Liver (tissue), 9 donors: Measurements from ENCODE around the gene VEPH1. TPM values are rescaled to one million over a fixed set of nuclear protein-coding genes. Genes with fewer than 3 reads are reported as not detected.

Experiments used
- DNase-seq: peaks from one replicate; pipeline ENCODE4 v3.0.0-alpha.2; 2017; ENCODE audit warnings: low spot score
- H3K27ac ChIP-seq, 2 donors: one replicate each; pipeline ENCODE4 v1.7.0; 2013; ENCODE audit warnings: inconsistent platforms in 2 of 2, low read length in 2 of 2, control low read depth in 1 of 2, low read depth in 1 of 2, mild to moderate bottlenecking in 1 of 2
- H3K27me3 ChIP-seq, 4 donors: one replicate each; pipeline versions ENCODE4 v1.6.1 to v1.7.0; 2013; ENCODE audit warnings: low read length in 3 of 4, inconsistent platforms in 1 of 4, mild to moderate bottlenecking in 1 of 4, moderate library complexity in 1 of 4; ENCODE audit not compliant: control insufficient read depth in 4 of 4, insufficient read depth in 4 of 4
- H3K36me3 ChIP-seq, 4 donors: one replicate each; pipeline versions ENCODE4 v1.6.1 to v1.7.0; 2013; ENCODE audit warnings: low read length in 3 of 4, mild to moderate bottlenecking in 3 of 4, low read depth in 1 of 4, moderate library complexity in 1 of 4; ENCODE audit not compliant: control insufficient read depth in 4 of 4, insufficient read depth in 3 of 4
- H3K4me1 ChIP-seq, 4 donors: one replicate each; pipeline versions ENCODE4 v1.6.1 to v1.7.0; 2013; ENCODE audit warnings: low read length in 3 of 4, mild to moderate bottlenecking in 3 of 4, moderate library complexity in 1 of 4; ENCODE audit not compliant: control insufficient read depth in 4 of 4, insufficient read depth in 4 of 4
- H3K4me3 ChIP-seq, 3 donors: one replicate each; pipeline versions ENCODE4 v1.6.1 to v1.7.0; 2013; ENCODE audit warnings: low read length in 3 of 3, control low read depth in 1 of 3, low read depth in 1 of 3, mild to moderate bottlenecking in 1 of 3
- H3K9ac ChIP-seq, 2 donors: one replicate each; pipeline ENCODE4 v1.7.0; 2013; ENCODE audit warnings: low read length in 2 of 2, mild to moderate bottlenecking in 2 of 2, moderate library complexity in 2 of 2, control low read depth in 1 of 2, low read depth in 1 of 2
- H3K9me3 ChIP-seq, 4 donors: one replicate each; pipeline versions ENCODE4 v1.6.1 to v1.7.0; 2013; ENCODE audit warnings: low read length in 3 of 4; ENCODE audit not compliant: control insufficient read depth in 4 of 4
- EGR1 ChIP-seq, 2 donors: IDR thresholded peaks; 2 replicates each; pipeline ENCODE4 v1.6.1; 2016 to 2018; ENCODE audit warnings: antibody characterized with exemption in 2 of 2, low read depth in 2 of 2
- HNF4A ChIP-seq, 2 donors: conservative IDR thresholded peaks; 2 replicates each; pipeline ENCODE4 v1.6.1; 2016; ENCODE audit warnings: antibody characterized with exemption in 2 of 2, mild to moderate bottlenecking in 2 of 2
- JUND ChIP-seq, 2 donors: IDR thresholded peaks; 2 replicates each; pipeline ENCODE4 v1.6.1; 2016; ENCODE audit warnings: antibody characterized with exemption in 2 of 2
- NR2F2 ChIP-seq: IDR thresholded peaks from 2 replicates; pipeline ENCODE4 v1.6.1; 2016; ENCODE audit warnings: antibody characterized with exemption
- RAD21 ChIP-seq, 2 donors: IDR thresholded peaks; 2 replicates each; pipeline ENCODE4 v1.6.1; 2016; ENCODE audit warnings: antibody characterized with exemption in 2 of 2, mild to moderate bottlenecking in 2 of 2
- RXRA ChIP-seq, 2 donors: IDR thresholded peaks; 2 replicates each; pipeline ENCODE4 v1.6.1; 2017 to 2018; ENCODE audit warnings: antibody characterized with exemption in 2 of 2, mild to moderate bottlenecking in 1 of 2
- YY1 ChIP-seq: IDR thresholded peaks from 2 replicates; pipeline ENCODE4 v1.6.1; 2016; ENCODE audit warnings: antibody characterized with exemption, mild to moderate bottlenecking
- WGBS: extraction: QIAGEN DNeasy Blood & Tissue Kit; methylation state at CpG from one replicate; pipeline ENCODE4 v1.1.7; 2013; 5-methylcytosine and 5-hydroxymethylcytosine counted together
- polyA plus RNA-seq, 2 donors: library from polyadenylated mRNA; stranded (reverse) in 1 of 2; unstranded in 1 of 2; fragments of 200-250 nt in 1 of 2; fragments of >200 nt in 1 of 2; fragmentation: Nextera tagmentation in 1 of 2; extraction: Ambion mirVana in 1 of 2; gene quantifications; one replicate each; pipeline versions ENCODE4 v1.2.1 to v1.2.3, GENCODE V29; 2013 to 2015
- total RNA-seq, 2 donors: library from RNA; depleted of rRNA; stranded (reverse); fragments of >200 nt; gene quantifications; one replicate each; pipeline ENCODE4 v1.2.3, GENCODE V29; 2014
- TF ChIP-seq, protein P1 (sequence below): IDR thresholded peaks from 2 replicates; pipeline ENCODE4 v1.6.1; 2016; ENCODE audit warnings: antibody characterized with exemption
- TF ChIP-seq, protein P2 (sequence below): IDR thresholded peaks from 2 replicates; pipeline ENCODE4 v1.6.1; 2016; ENCODE audit warnings: antibody characterized with exemption
- TF ChIP-seq, protein P3 (sequence below): fragments of 150-350 bp; IDR thresholded peaks from 2 replicates; pipeline ENCODE4 v1.5.1; 2017; ENCODE audit warnings: improper control_type of control experiment, low read depth, low read length; ENCODE audit not compliant: missing input control
- TF ChIP-seq, protein P4 (sequence below): IDR thresholded peaks from 2 replicates; pipeline ENCODE4 v1.6.1; 2016; ENCODE audit warnings: antibody characterized with exemption
- donor health status: healthy.
- donor health status: healthy.
- donor health status: healthy.
- donor health status: healthy.
- donor health status: healthy.

Gene VEPH1
- total and polyA plus RNA-seq, 4 donors: 0.60 to 3.3 (median 1.2) TPM

DNA sequence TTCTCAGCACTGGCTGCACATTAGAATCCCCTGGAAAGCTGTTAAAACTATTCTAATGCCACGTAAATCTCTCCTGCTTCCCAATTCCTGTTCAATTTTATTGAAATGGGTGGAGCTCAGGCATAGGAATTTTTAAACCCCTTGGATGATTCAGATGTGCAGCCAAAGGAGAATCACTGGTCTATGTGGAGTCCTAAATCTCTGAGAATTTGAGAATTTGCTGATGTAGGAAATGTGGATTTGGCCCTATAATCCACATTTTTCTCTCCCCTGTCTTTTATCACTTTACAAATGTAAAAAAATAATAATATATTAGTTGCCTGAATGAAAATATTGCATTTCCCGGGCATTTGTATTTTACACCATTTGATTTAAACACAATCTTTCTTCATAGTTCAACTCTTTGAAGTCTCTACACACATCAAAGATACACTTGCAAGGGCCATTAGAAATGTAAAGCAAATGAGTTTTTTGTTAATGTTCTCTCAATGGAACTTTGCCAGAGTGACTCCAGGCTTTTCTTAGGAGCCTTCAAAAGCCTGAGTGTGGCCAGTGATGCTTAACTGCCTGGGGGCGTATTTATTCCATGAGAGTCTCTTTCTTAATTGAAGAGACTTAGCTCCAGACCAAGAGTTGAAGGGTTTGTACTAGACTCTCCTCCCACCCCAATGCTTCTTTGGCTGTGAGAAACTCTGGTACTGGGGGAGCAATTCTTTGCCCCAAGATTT, 115.3 kb downstream of the VEPH1 start:
- 59% methylated on average over 3 of the region's 3 CpGs for WGBS
- no peak for DNase-seq
- Histone ChIP-seq H3K27ac (no peak overlapping the region), H3K36me3 (no peaks in the 10 kb centered on the region), H3K9me3 (no peaks in the 10 kb centered on the region), H3K4me3 (no peak overlapping the region), H3K27me3 (no peaks in the 10 kb centered on the region), H3K4me1 (no peaks in the 10 kb centered on the region), H3K9ac (no peak overlapping the region)
- TF ChIP-seq NR2F2 (no peak), JUND (IDR thresholded peaks at IDR 0.05) (no peak), HNF4A (conservative IDR thresholded peaks at IDR 0.05) (no peak), RXRA (IDR thresholded peaks at IDR 0.05) (no peak)
- TF ChIP-seq, protein P1, sequence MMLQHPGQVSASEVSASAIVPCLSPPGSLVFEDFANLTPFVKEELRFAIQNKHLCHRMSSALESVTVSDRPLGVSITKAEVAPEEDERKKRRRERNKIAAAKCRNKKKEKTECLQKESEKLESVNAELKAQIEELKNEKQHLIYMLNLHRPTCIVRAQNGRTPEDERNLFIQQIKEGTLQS: no peak

DNA sequence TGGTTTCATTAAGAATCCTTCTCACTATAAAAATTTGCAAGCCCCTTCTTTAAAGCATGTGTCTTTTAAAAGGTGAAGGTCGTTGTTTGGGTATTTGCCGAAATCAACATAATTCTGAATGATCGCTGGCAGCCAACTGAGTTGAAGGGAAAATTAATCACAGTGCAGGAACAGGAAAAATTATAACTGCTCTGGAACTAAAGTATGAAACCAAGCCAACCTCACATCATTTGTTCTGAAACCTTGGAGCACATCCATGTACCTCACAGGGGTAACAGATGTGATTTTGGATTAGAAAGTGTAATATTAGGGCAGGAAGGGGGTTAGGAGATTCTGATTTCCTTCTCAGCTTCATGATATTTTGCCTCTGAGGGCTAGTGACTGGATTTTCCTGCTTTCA, 118.7 kb downstream of the VEPH1 start:
- no peaks in the 10 kb centered on the region for H3K4me1 ChIP-seq
- H3K27ac ChIP-seq: no peak overlapping the region
- H3K9ac ChIP-seq: no peak overlapping the region
- no peak overlapping the region for H3K4me3 ChIP-seq
- no peaks in the 10 kb centered on the region for H3K9me3 ChIP-seq
- no peak for DNase-seq
- 83% methylated on average over 3 of the region's 3 CpGs for WGBS
- TF ChIP-seq JUND (IDR thresholded peaks at IDR 0.05): no peak
- TF ChIP-seq, protein P2, sequence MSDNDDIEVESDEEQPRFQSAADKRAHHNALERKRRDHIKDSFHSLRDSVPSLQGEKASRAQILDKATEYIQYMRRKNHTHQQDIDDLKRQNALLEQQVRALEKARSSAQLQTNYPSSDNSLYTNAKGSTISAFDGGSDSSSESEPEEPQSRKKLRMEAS: no peak
- no peaks in the 10 kb centered on the region for H3K27me3 ChIP-seq
- H3K36me3 ChIP-seq: no peaks in the 10 kb centered on the region

DNA sequence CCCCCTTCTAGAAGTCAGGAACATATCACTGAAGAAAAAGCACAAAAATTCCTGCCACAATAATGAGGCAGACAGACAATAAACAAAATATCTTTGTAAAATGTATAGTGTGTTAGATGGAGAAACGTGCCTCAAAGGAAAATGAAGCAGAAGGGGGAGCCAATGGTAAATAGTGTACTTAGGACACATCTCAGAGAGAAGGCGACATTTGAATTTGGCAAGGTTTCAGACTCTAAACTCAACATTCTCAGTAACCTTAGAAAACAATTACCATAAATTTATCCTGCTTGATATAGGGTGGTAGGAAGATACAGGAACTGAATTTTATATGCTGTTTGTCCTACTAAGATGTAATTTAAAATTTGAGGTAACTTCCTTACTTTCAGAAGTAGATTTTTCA, 119.2 kb downstream of the VEPH1 start:
- Histone ChIP-seq H3K9ac (no peak overlapping the region), H3K27ac (no peak overlapping the region), H3K9me3 (no peaks in the 10 kb centered on the region), H3K4me3 (no peak overlapping the region), H3K27me3 (no peaks in the 10 kb centered on the region), H3K36me3 (no peaks in the 10 kb centered on the region), H3K4me1 (no peaks in the 10 kb centered on the region)
- TF ChIP-seq YY1: no peak
- TF ChIP-seq RAD21 (IDR thresholded peaks at IDR 0.05): no peak
- TF ChIP-seq EGR1 (IDR thresholded peaks at IDR 0.05; ENCODE audit: low read depth in 2 of 2): no peak
- TF ChIP-seq, protein P3, sequence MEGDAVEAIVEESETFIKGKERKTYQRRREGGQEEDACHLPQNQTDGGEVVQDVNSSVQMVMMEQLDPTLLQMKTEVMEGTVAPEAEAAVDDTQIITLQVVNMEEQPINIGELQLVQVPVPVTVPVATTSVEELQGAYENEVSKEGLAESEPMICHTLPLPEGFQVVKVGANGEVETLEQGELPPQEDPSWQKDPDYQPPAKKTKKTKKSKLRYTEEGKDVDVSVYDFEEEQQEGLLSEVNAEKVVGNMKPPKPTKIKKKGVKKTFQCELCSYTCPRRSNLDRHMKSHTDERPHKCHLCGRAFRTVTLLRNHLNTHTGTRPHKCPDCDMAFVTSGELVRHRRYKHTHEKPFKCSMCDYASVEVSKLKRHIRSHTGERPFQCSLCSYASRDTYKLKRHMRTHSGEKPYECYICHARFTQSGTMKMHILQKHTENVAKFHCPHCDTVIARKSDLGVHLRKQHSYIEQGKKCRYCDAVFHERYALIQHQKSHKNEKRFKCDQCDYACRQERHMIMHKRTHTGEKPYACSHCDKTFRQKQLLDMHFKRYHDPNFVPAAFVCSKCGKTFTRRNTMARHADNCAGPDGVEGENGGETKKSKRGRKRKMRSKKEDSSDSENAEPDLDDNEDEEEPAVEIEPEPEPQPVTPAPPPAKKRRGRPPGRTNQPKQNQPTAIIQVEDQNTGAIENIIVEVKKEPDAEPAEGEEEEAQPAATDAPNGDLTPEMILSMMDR: no peak
- TF ChIP-seq, protein P4, sequence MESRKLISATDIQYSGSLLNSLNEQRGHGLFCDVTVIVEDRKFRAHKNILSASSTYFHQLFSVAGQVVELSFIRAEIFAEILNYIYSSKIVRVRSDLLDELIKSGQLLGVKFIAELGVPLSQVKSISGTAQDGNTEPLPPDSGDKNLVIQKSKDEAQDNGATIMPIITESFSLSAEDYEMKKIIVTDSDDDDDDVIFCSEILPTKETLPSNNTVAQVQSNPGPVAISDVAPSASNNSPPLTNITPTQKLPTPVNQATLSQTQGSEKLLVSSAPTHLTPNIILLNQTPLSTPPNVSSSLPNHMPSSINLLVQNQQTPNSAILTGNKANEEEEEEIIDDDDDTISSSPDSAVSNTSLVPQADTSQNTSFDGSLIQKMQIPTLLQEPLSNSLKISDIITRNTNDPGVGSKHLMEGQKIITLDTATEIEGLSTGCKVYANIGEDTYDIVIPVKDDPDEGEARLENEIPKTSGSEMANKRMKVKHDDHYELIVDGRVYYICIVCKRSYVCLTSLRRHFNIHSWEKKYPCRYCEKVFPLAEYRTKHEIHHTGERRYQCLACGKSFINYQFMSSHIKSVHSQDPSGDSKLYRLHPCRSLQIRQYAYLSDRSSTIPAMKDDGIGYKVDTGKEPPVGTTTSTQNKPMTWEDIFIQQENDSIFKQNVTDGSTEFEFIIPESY: no peak
- 75% methylated on average over 2 of the region's 2 CpGs for WGBS
- DNase-seq: no peak
